ENCODE measurements around the gene GRAMD4.
A peak's percentile ranks its signal among the peaks of the same experiment; 100 is the strongest.

Gene GRAMD4

DNA sequence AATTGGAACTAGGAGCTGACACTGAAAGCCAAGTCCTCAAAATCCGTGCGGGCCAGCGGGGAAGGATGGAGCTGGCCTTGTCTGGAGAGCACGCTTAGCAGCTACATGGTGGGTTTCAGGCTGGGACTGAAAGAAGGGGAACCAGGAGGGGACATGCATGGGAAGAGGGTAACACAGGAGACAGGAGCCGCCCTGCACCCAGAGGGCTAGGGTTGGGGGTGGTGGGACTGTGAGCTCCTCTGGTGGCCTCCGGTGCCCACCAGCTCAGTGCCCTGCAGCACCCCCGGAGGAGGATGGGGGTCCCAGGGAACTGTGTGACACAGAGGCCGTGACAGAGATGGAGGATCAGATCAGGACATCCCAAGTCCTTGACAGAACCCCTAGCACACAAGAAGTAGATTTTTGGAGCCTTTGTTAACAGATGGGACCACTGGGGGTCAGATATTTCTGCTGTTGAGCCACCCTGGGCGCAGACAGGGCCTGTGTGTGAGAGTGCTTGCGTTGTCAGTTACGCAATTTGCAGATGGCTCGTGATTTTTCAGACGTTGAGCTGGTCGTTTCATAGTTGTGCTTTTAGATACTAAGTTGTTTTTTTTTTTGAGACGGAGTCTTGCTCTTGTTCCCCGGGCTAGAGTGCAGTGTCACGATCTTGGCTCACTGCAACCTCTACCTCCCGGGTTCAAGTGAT, 21.3 kb upstream of the GRAMD4 start:
- DNase-seq, result peak; percentile 34

DNA sequence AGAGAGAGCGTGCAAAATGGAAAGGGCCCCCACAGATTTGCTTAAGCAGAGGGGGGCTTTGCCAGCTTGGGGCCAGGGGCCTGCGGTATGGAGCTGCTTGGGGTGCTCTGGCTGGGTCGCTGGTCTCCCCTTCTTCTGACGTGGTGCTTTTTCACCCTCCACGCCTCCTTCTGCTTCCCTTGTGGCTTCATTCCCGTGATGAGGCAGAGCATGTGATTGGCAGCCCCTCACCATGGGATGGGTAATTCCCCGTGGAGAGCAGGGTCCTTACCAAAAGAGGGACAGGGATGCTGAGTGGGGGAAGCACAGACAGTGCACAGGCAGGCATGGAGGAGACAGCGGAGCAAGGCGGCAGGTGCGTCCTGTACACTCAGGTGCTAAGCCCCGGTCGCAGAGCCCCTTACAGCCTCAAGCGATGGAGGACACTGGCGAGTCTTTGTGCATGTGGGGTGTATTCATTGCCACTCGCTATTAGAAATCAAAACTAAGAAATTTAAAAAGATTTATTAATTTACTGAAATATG, 19.9 kb upstream of the GRAMD4 start:
- no peak for DNase-seq

DNA sequence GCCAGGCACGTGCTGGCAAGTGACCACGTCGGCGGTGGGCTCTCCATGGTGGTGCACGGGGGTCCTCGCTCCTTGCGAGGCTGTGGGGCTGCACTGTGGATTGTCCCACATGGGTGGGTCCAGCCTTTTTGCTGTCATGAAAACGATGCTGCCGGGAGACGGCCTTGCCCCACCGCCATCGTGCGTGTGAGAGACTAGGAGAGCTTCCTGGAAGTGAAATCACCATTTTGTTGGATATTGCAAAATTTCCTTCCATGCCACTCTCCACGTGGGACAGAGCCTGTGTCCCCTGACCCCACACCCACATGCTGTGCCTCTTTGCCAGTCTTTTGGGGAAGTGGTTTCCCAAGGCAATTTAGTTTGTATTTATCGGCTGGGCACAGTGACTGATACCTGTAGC, 18.2 kb upstream of the GRAMD4 start:
- peak; percentile 36 for DNase-seq

DNA sequence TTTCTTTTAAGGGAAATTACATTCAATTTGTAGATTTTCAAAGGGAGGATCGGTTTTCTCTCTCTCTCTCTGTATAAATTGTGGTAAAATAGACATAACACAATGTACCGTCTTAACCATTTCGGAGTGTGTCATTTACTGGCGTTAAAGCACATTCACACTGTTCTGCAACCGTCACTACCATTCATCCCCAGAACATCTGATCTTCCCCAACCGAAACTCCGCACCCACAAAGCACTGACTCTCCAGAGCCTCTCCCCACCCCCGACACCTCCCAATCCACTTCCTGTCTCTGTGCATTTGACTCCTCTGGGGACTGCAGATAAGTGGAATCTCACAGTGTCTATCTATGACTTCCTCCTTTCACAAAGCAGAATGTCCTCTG, 15.9 kb upstream of the GRAMD4 start:
- peak; percentile 99 for DNase-seq

DNA sequence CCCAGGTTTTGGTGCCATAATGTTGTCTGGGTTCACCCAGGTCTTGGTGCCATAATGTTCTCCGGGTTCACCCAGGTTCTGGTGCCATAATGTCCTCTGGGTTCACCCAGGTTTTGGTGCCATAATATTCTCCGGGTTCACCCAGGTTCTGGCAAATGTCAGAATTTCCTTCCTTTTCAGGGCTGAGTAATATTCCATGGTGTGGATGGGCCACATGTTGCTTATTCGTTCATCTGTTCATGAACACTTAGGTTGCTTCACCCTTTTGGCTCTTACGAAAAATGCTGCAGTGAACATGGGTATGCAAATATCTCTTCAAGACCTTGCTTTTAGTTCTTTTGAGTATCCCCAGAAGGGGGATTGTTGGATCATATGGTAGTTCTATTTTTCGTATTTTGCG, 15.1 kb upstream of the GRAMD4 start:
- no peak for DNase-seq

DNA sequence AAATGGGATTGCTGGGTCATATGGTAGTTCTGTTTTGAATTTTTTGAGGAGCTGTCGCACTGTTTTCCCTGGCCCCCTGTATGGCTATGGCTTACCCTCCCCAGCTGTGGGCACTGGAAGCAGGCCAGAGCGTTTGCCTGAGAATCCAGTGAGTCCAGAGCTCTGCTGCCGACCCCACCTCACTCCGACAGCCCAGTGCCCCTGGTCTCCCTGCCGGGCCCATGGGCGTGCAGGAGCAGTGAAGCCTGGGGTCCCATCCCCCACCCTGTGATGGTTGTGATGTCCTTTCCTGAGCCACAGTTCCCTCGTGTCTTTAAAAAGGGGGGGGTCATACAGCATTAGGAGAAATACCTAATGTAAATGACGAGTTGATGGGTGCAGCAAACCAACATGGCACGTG, 13.3 kb upstream of the GRAMD4 start:
- no peak for DNase-seq

DNA sequence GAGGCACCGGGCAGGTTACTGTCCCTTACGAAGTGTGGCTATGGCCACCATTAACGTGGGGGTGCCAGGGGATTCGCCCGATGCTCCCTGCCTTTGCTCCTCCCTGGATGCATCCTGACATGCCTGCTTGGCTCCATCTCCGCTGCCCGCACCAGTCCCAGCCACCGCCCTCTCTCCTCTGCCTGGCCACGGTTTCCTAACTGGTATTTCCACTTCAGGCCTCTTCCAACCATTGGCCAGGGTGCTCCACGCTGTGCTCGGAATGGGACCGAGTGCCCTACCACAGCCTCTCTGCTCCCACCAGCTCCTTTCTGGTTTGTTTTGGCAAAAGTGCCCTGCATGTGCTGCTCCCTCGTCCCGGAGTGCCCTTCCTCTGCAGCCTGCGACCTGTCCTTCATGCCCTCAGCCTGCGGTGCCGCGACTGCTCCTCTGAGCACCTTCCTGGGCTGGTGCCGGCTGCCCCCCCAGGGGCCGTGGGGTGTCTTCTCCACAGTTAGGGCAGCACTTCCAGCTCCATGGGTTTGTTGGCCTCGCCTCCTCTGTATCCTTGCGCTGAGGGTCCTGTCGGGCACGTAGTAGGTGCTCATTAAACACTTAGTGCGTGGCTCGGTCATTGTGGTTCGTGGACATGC, 12.6 kb upstream of the GRAMD4 start:
- no peak for DNase-seq

DNA sequence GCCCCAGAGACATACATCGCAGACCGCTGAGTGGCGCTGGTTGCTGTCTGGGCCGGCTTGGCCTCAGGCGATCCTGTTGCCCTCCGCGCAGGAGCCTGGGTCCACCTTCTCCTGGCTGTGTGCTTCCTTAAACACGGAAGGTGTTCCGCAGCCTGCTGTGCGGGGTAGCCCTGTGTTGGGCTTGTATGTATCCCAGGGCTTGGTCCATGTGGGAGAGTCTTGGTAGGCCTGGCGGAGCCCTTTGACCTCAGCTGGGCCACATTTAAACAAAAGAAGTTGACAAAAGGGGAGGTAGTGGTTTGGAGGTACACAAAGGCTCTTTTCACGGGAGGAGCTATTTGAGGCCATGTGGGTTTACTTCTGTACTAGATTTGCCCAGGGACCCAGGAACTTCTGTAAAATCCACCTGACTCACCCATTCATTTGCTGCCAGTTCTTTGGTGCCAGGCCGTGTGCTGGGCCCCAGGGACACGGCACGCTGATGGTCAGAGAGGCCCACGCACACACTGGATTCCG, 11.0 kb upstream of the GRAMD4 start:
- peak; percentile 34 for DNase-seq

DNA sequence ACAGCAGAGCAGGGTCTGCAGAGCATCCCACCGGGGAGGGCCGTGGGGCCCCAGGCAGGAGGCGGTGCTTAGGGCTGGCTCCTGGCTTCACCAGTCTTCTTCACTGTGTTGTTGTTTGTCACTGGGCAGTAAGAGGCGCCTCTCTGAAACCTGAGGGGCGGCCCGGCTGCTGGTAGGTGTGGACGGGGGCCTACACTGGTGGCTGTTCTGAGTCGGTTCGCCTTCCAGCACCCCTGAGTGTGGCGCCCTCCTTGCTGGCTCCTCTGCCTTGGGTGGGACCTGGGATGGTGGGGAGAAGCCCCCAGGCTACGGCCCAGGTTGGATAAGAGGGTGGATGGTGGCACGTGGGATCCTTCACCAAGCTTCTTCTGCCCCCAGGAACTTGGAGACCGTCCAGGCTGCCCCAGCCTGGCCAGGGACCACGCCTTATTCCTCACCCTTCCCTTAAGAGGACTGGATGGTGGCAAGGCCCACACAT, 10.4 kb upstream of the GRAMD4 start:
- DNase-seq, result peak; percentile 68

DNA sequence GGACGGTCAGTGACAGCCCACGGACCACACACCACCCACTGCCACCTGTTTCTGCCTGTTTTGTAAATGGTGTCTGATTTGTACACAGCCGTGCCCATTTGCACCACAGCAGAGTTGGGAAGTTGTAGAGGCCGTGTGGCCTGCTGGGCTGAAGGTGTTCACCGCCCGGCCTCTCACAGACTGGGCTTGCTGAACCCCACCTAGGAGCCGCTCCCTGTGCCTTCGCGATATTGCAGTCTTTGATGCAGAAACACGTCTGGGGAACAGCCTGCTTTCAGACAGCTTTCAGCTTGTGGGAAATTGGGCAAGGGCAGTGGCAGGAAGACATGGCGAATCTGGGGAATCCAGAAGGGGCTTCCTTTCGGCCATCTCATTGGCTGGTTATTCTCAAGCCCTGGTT, 9.8 kb upstream of the GRAMD4 start:
- no peak for DNase-seq

DNA sequence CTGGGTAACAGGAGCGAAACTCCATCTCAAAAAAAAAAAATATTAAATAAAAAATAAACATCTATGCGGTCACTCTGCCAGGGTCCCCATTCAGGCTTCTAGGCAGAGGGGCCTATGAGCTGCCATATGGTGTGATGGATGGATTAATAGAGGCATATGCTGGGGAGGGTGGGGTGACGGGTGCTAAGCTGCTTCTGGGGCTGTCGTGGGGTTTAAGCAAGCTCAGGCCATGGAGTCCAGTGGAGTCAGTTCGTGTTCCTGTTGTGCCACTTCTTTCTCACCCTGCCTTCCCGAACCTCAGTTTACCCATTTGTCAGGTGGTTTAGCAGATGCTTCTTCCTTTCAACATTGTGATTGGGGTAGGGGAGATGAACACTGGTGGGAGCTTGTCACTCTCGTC, 9.0 kb upstream of the GRAMD4 start:
- no peak for DNase-seq

DNA sequence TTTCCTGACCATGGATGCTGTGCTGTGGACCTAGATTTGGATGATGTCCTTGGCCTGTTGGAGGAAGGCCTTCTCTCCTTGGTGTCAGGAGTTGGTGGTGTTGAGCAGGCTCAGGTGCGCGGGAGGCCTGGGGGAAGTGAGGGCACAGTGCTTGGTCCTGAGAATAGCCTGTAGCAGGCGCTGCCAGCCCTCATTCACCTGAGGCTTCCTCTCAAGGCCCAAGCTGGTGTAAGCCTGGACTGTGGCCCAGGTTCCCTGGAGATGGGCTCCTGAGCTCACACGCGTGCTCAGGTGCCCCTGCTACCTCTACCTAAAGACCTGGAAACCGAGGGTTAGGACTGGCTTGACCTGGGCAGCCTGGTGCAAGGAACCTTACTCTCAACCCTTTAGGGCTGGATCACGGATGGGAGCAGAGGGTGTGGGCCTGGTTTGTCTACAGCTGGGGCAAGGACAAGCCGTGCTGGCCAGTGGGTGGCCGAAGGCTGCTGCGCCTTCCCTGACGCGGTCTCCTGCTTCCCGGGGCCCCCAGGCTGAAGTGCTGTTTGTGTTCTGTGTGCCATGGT, 7.8 kb upstream of the GRAMD4 start:
- DNase-seq, result no peak

DNA sequence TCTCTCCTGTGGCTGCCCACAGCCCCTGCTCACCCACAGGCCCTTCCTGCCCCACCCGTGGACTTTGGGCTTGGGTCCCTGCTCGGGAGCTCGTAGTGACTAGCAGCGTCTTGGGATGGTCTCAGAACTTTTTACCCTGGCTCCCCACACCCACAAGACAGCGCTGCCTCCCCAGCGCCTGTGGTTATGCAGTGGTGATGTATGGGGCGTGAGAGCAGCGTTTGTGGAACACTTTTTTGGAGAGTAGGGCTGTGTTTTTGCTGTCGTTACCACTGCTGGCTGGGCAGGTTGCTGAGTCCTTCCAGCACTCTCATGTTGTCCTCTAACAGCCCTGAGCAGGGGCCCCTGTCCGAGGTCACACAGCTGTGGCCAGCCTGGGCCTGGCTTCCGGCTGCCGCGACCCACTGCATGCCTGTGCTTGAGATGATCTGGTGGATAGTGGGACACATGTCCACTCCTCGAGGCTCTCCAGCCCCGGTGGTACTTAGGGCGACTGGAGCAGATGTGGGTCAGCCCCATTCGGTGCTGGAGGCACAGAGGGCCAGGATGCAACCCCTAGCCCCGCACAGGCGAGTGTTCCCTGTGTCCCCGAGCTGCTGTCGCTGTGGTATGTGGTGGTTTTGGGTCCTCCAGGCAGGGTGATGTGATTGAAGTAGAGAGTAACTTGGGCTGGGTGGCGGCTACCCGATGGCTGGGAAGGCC, 7.1 kb upstream of the GRAMD4 start:
- DNase-seq, result peak; percentile 67

DNA sequence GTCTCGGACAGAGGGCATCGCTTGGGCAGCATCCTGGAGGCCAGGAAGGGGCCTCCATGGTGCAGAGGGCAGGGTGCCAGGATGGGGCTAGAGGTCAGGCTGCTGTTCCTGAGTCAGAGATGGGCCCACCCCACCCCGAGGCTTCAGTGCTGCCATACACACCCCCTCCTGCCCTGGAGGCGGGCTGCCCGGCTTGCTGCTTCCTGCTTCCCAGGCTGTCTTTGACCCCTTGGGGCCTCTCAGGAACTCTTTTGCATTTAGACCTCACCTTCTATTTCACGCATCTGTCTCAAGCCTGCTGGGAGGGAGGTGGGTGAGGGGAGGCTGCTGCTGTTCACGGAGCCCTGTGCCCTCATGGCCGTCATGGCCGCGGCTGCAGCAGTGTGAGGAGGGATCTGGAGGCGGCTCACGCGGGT, 6.6 kb upstream of the GRAMD4 start:
- peak; percentile 63 for DNase-seq

DNA sequence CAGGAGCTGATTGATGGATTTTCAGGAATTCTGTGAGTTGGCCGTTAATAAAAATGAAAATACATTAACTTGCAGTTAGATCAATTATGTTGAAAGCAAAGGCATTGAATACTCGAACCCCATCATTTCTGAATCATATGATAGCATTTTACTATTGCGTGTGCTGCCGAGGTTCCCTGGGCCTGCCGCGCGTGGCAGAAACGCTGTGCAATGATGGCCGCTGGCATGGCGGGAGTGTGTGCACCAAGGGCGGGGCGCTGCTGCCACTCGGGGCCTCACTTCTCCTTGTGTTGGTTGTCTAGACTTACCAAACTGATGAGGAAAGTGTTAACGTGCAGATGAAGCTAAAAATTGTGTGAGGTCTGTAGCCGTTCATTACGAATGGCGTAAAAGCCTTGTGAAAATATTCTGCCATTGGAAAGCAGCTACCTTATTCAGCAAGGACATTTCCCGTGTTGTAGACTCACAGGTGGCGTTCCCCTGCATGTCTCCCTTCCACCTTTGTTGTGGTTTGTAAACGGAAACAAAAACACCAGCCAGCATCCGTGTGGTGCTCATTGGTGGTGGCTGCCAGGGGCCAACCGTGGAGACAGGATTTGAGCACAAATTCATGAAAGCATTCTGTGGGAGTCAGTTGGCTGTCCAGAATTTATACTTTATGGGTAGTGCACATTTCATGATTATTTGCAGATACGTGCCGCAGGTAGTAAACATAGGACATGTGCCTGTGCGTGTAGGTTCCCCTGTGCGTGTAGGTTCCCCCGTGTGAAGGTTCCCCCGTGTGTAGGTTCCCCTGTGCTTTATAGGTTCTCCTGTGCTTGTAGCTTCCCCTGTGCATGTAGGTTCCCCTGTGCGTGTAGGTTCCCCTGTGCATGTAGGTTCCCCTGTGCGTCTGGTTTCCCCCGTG, 5.9 kb upstream of the GRAMD4 start:
- DNase-seq, result peak; percentile 47

DNA sequence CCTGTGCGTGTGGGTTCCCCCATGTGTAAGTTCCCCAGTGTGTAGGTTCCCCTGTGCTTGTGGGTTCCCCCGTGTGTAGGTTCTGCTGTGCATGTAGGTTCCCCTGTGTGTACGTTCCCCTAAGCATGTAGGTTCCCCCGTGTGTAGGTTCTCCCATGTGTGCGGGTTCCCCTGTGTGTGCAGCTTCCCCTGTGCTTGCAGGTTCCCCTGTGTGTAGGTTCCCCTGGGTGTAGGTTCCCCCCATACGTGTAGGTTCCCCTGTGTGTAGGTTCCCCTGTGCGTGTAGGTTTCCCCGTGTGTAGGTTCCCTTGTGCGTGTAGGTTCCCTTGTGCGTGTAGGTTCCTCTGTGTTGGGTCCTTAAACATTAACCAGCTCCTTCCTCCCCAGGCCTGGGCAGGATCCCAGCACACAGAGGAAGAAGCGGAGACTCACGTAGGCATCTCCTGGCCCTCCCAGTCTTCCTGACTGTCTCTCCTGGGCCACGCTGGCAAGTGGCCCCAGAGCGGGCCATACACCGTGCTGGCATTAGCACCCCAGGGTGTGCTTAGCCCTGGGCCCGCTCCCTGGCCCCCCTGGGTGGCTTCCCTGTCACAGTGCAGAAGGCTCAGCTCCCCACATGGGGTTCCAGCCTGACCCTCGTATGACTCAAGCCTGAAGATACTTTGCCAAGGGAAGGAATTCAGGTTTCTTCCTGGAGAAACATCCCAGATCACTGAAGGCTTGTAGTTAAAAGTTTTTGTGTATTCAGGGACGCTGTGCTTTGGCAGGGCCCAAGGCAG, 2.8 kb upstream of the GRAMD4 start:
- no peak for DNase-seq

DNA sequence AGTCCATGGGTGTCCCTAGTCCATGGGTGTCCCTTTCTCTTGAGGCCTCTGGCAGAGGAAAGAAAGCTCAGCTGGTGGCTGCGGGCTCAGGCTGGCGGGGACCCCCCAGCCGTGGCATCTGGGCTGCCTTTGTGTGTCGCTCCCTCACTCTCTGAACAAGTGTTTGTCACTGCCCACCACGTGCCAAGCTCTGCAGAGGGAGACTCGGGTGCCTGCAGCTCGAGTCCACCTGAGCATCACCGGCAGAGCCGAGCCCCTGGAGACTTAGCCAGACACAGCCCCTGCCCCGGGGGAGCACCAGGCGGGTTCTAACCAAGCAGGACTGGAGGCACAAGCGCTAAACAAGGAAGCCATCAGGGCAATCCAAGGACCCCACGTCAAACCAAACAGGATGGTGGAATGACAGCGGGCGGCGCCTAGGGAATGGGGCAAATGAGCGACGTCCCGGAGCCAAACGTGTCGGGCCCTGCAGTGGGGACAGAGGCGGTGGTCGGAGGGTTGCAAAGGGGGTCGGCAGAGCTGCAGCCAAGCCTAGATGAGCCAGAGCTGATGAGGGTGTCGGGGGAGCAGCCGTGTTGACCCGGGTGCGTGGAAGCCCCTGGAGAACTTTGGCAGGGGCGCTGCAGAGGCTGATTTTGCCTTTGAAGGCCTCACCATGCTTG, 2.1 kb upstream of the GRAMD4 start:
- DNase-seq, result no peak

DNA sequence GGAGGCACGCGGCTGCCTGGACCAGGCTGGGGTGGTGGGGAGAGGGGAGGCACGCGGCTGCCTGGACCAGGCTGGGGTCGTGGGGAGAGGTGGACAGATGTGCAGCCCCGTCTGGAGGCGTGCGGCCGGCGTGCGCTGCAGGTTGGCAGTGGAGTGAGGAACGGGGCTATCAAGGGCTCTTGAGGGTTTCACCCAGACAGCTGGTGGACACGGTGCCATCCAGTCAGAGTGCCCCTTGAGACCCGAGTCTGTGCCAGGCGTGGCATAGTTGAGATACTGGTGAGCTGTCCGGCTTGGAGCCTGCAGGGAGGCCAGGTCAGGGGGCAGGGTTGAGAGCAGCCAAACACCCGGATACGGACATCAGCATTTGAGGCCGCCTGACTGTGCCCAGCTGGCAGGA, 1.5 kb upstream of the GRAMD4 start:
- DNase-seq, result no peak

DNA sequence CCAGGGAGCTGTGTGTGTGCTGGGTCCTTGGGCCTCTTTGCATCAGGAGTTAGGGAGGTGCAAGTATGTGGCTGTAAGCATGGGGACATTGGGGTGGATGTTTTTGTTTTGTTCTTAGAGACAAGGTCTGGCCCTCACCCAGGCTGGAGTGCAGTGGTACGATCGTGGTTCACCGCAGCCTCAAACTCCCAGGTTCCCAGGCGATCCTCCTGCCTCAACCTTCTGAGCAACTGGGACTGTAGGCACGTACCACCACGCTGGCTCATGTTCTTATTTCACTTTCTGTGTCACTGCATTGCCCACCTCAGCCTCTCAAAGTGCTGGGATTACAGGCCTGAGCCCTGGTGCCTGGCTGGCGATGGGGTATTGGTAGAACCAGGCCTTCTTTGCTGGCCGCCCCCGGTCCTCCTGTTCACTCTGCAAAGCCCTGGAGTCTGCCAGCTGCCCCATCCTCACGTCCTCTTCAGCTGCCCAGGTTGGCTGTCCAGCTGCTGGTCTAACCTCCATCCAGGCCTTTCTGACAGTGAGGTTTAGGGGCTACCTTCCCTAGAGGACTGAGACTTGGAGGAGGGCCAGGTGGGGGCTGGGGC, 851 bp upstream of the GRAMD4 start:
- DNase-seq, result no peak

DNA sequence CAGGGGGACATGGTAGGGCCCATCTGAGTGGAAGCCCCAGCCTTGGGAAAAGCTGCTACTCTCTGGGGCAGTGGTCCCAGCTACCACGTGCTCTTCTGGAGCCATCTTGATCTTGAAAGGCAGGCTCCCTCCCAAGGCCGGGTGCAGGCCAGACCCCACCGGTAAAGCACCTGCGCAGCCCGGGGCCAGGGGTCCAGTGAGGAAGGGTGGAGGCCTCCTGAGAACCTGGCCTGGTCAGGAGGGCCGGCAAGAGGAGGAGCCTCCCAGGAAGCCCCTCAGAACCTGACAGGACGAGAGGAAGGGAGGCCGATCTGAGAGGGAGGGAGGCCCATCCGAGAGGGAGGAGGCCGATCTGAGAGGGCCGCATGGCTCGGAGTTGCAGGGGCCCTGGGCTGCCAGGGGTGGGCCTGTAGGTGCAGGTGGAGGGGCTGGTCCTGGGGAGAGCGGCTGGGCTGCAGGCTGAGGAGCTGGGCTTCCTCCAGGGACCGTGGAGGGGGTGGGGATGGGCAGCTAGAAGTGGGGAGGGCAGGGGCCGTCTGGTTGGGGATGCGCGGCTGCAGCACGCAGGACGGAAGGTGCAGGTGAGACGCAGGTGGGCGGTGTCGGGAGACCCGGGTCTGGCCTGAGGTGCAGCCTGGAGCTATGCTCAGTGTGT, 529 bp downstream of the GRAMD4 start:
- no peak for DNase-seq
